Suprapubic skin (tissue), 4 donors: Measurements from ENCODE around the gene SURF4. TPM values are rescaled to one million over a fixed set of nuclear protein-coding genes. Genes with fewer than 3 reads are reported as not detected.

Experiments
- DNase-seq, 2 donors: peaks; one replicate each; pipeline ENCODE4 v3.0.0-alpha.2; 2019; ENCODE audit warnings: low spot score in 2 of 2
- H3K27ac ChIP-seq: fragments of 200-600 bp; sonication (generic); one replicate; pipeline ENCODE4 v1.5.1; 2019
- H3K27me3 ChIP-seq: fragments of 200-600 bp; sonication (generic); one replicate; pipeline ENCODE4 v1.5.1; 2019
- H3K36me3 ChIP-seq: fragments of 200-600 bp; sonication (generic); one replicate; pipeline ENCODE4 v1.5.1; 2019
- H3K4me1 ChIP-seq: fragments of 200-600 bp; sonication (generic); one replicate; pipeline ENCODE4 v1.5.1; 2019
- H3K4me3 ChIP-seq: fragments of 200-600 bp; sonication (generic); one replicate; pipeline ENCODE4 v1.5.1; 2019; ENCODE audit warnings: mild to moderate bottlenecking
- H3K9me3 ChIP-seq: fragments of 200-600 bp; sonication (generic); one replicate; pipeline ENCODE4 v1.5.1; 2019
- CTCF ChIP-seq, 2 donors: fragments of 200-600 bp in 1 of 2; fragments of 450-650 bp in 1 of 2; sonication (generic) in 1 of 2; IDR thresholded peaks; one replicate each; pipeline ENCODE4 v1.5.1; 2016 to 2019; ENCODE audit warnings: antibody characterized with exemption in 2 of 2, mild to moderate bottlenecking in 1 of 2, moderate library complexity in 1 of 2
- EP300 ChIP-seq: sonication (generic); formaldehyde crosslinking; IDR thresholded peaks from one replicate; pipeline ENCODE4 v1.6.1; 2017; ENCODE audit warnings: antibody characterized with exemption
- POLR2A ChIP-seq, 2 donors: fragments of 450-650 bp; IDR thresholded peaks; one replicate each; pipeline ENCODE4 v1.6.1; 2017; ENCODE audit warnings: antibody characterized with exemption in 2 of 2, mild to moderate bottlenecking in 2 of 2, moderate library complexity in 2 of 2
- POLR2AphosphoS5 ChIP-seq, 3 donors: sonication (generic); formaldehyde crosslinking; IDR thresholded peaks; one replicate each; pipeline ENCODE4 v1.6.1; 2017; ENCODE audit warnings: antibody characterized with exemption in 3 of 3
- WGBS: methylation state at CpG from one replicate; pipeline ENCODE4 v1.1.5; 2018; 5-methylcytosine and 5-hydroxymethylcytosine counted together
- total RNA-seq, 4 donors: library from RNA; depleted of rRNA; stranded (reverse); fragments of >200 nt; gene quantifications; one replicate each; pipeline ENCODE4 v1.1.0, GENCODE V29; 2016

SURF4 gene
- total RNA-seq, 4 donors from 2014 or later, result 71.7 to 136 (median 118) TPM

- Histone ChIP-seq H3K4me1 (no peaks in the 10 kb centered on the region), H3K27me3 (no peaks in the 10 kb centered on the region), H3K9me3 (no peaks in the 10 kb centered on the region), H3K27ac (no peak overlapping the region), H3K4me3 (no peak overlapping the region), H3K36me3 (peaks cover 32% of the 10 kb centered on the region)
- no peak for DNase-seq
- WGBS, result 67% methylated on average over 1 of the region's 7 CpGs
- TF ChIP-seq CTCF (IDR thresholded peaks at IDR 0.05), result no peak
- TF ChIP-seq EP300, result no peak
- TF ChIP-seq POLR2AphosphoS5 (IDR thresholded peaks at IDR 0.05), result no peak
- no peak for TF ChIP-seq POLR2A (IDR thresholded peaks at IDR 0.05)
Measured at GRCh38 chr9:133402689-133403088, 26.8 kb upstream of the SURF4 start.

GRCh38 chr9:133401588-133401987, 25.7 kb upstream of the SURF4 start:
- no peaks in the 10 kb centered on the region for H3K9me3 ChIP-seq
- no peaks in the 10 kb centered on the region for H3K27me3 ChIP-seq
- no peak overlapping the region for H3K27ac ChIP-seq
- DNase-seq, result no peak
- peaks cover 21% of the 10 kb centered on the region for H3K36me3 ChIP-seq
- 70% methylated on average over 2 of the region's 6 CpGs for WGBS
- H3K4me3 ChIP-seq, result no peak overlapping the region
- H3K4me1 ChIP-seq, result no peaks in the 10 kb centered on the region
- TF ChIP-seq EP300, result no peak
- TF ChIP-seq POLR2AphosphoS5 (IDR thresholded peaks at IDR 0.05), result no peak
- no peak for TF ChIP-seq CTCF (IDR thresholded peaks at IDR 0.05)
- no peak for TF ChIP-seq POLR2A (IDR thresholded peaks at IDR 0.05)

- no peak for DNase-seq
- TF ChIP-seq CTCF (IDR thresholded peaks at IDR 0.05) (no peak), EP300 (no peak), POLR2A (IDR thresholded peaks at IDR 0.05) (no peak), POLR2AphosphoS5 (IDR thresholded peaks at IDR 0.05) (no peak)
- H3K27me3 ChIP-seq, result peaks cover 2% of the 10 kb centered on the region
- no peak overlapping the region for H3K4me3 ChIP-seq
- no peak overlapping the region for H3K27ac ChIP-seq
- WGBS, result 86% methylated on average over 4 of the region's 12 CpGs
- no peaks in the 10 kb centered on the region for H3K4me1 ChIP-seq
- peaks cover 8% of the 10 kb centered on the region for H3K36me3 ChIP-seq
- H3K9me3 ChIP-seq, result no peaks in the 10 kb centered on the region
Measured at GRCh38 chr9:133400292-133400691, 24.4 kb upstream of the SURF4 start.

- DNase-seq, result no peak
- Histone ChIP-seq H3K4me3 (no peak overlapping the region), H3K9me3 (no peaks in the 10 kb centered on the region), H3K4me1 (no peaks in the 10 kb centered on the region), H3K27ac (no peak overlapping the region), H3K36me3 (no peaks in the 10 kb centered on the region), H3K27me3 (peaks cover 21% of the 10 kb centered on the region)
- 83% methylated on average over 1 of the region's 9 CpGs for WGBS
- TF ChIP-seq EP300 (no peak), POLR2AphosphoS5 (IDR thresholded peaks at IDR 0.05) (no peak)
Measured at GRCh38 chr9:133397895-133398294, 22.0 kb upstream of the SURF4 start.

GRCh38 chr9:133397370-133397769, 21.5 kb upstream of the SURF4 start:
- 76% methylated on average over 6 of the region's 6 CpGs for WGBS
- no peak for DNase-seq
- Histone ChIP-seq H3K9me3 (no peaks in the 10 kb centered on the region), H3K4me1 (no peaks in the 10 kb centered on the region), H3K27ac (no peak overlapping the region), H3K4me3 (no peak overlapping the region), H3K27me3 (peaks cover 21% of the 10 kb centered on the region), H3K36me3 (no peaks in the 10 kb centered on the region)
- TF ChIP-seq POLR2AphosphoS5 (IDR thresholded peaks at IDR 0.05), result no peak

- Histone ChIP-seq H3K36me3 (no peaks in the 10 kb centered on the region), H3K4me3 (no peak overlapping the region), H3K27ac (no peak overlapping the region), H3K27me3 (peaks cover 21% of the 10 kb centered on the region), H3K9me3 (no peaks in the 10 kb centered on the region), H3K4me1 (no peaks in the 10 kb centered on the region)
- no peak for TF ChIP-seq EP300
- DNase-seq, result no peak
- 43% methylated on average over 9 of the region's 14 CpGs for WGBS
Measured at GRCh38 chr9:133396952-133397351, 21.1 kb upstream of the SURF4 start.

GRCh38 chr9:133394687-133395271, 18.9 kb upstream of the SURF4 start:
- H3K36me3 ChIP-seq, result no peaks in the 10 kb centered on the region
- WGBS, result 38% methylated on average over 4 of the region's 8 CpGs
- TF ChIP-seq CTCF (IDR thresholded peaks at IDR 0.05), result no peak
- no peak for TF ChIP-seq POLR2A (IDR thresholded peaks at IDR 0.05)
- no peak for TF ChIP-seq EP300
- no peak for TF ChIP-seq POLR2AphosphoS5 (IDR thresholded peaks at IDR 0.05)
- no peak overlapping the region for H3K27ac ChIP-seq
- H3K4me3 ChIP-seq, result no peak overlapping the region
- no peak for DNase-seq
- no peaks in the 10 kb centered on the region for H3K4me1 ChIP-seq
- H3K27me3 ChIP-seq, result peaks cover 21% of the 10 kb centered on the region
- no peaks in the 10 kb centered on the region for H3K9me3 ChIP-seq
